Measurements from ENCODE around the gene LRP1. TPM values are rescaled to one million over a fixed set of nuclear protein-coding genes. Genes with fewer than 3 reads are reported as not detected.

LRP1 gene
- total and polyA plus RNA-seq, 2 of the 13 experiments (the other 11 are each of a cell fraction or from before 2014, with no cell fraction given) = 14.7 to 30.8 TPM

- TF ChIP-seq GMEB1 (CRISPR knock-in tag; IDR thresholded peaks at IDR 0.05; ENCODE audit: borderline replicate concordance) (peak; percentile 74), ZIK1 (CRISPR knock-in tag; IDR thresholded peaks at IDR 0.05; ENCODE audit: borderline replicate concordance, low read depth) (peak; percentile 61; the same call in 1 of the 2 replicates), ZNF337 (CRISPR knock-in tag; IDR thresholded peaks at IDR 0.05; ENCODE audit: borderline replicate concordance, low read depth) (no peak), SATB2 (CRISPR knock-in tag; IDR thresholded peaks at IDR 0.05) (0 out of 2 replicates have a peak, but pooled peaks have one; percentile 52), IKZF4 (CRISPR knock-in tag; IDR thresholded peaks at IDR 0.05; ENCODE audit: borderline replicate concordance, low read depth, not compliant biosample characterization) (no peak), POGZ (CRISPR knock-in tag; IDR thresholded peaks at IDR 0.05) (peak; percentile 10; the same call in 1 of the 2 replicates), PRDM10 (CRISPR knock-in tag; IDR thresholded peaks at IDR 0.05; ENCODE audit: low read depth) (no peak; the same call in 1 of the 2 replicates), FOXA3 (CRISPR knock-in tag; IDR thresholded peaks at IDR 0.05) (peak; percentile 90), ATF2 (CRISPR knock-in tag; IDR thresholded peaks at IDR 0.05) (peak; percentile 67)
- TF ChIP-seq, protein P1, sequence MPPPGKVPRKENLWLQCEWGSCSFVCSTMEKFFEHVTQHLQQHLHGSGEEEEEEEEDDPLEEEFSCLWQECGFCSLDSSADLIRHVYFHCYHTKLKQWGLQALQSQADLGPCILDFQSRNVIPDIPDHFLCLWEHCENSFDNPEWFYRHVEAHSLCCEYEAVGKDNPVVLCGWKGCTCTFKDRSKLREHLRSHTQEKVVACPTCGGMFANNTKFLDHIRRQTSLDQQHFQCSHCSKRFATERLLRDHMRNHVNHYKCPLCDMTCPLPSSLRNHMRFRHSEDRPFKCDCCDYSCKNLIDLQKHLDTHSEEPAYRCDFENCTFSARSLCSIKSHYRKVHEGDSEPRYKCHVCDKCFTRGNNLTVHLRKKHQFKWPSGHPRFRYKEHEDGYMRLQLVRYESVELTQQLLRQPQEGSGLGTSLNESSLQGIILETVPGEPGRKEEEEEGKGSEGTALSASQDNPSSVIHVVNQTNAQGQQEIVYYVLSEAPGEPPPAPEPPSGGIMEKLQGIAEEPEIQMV (CRISPR knock-in tag; IDR thresholded peaks at IDR 0.05; ENCODE audit: low read depth) = 0 out of 2 replicates have a peak, but pooled peaks have one; percentile 21
- TF ChIP-seq, protein P2, sequence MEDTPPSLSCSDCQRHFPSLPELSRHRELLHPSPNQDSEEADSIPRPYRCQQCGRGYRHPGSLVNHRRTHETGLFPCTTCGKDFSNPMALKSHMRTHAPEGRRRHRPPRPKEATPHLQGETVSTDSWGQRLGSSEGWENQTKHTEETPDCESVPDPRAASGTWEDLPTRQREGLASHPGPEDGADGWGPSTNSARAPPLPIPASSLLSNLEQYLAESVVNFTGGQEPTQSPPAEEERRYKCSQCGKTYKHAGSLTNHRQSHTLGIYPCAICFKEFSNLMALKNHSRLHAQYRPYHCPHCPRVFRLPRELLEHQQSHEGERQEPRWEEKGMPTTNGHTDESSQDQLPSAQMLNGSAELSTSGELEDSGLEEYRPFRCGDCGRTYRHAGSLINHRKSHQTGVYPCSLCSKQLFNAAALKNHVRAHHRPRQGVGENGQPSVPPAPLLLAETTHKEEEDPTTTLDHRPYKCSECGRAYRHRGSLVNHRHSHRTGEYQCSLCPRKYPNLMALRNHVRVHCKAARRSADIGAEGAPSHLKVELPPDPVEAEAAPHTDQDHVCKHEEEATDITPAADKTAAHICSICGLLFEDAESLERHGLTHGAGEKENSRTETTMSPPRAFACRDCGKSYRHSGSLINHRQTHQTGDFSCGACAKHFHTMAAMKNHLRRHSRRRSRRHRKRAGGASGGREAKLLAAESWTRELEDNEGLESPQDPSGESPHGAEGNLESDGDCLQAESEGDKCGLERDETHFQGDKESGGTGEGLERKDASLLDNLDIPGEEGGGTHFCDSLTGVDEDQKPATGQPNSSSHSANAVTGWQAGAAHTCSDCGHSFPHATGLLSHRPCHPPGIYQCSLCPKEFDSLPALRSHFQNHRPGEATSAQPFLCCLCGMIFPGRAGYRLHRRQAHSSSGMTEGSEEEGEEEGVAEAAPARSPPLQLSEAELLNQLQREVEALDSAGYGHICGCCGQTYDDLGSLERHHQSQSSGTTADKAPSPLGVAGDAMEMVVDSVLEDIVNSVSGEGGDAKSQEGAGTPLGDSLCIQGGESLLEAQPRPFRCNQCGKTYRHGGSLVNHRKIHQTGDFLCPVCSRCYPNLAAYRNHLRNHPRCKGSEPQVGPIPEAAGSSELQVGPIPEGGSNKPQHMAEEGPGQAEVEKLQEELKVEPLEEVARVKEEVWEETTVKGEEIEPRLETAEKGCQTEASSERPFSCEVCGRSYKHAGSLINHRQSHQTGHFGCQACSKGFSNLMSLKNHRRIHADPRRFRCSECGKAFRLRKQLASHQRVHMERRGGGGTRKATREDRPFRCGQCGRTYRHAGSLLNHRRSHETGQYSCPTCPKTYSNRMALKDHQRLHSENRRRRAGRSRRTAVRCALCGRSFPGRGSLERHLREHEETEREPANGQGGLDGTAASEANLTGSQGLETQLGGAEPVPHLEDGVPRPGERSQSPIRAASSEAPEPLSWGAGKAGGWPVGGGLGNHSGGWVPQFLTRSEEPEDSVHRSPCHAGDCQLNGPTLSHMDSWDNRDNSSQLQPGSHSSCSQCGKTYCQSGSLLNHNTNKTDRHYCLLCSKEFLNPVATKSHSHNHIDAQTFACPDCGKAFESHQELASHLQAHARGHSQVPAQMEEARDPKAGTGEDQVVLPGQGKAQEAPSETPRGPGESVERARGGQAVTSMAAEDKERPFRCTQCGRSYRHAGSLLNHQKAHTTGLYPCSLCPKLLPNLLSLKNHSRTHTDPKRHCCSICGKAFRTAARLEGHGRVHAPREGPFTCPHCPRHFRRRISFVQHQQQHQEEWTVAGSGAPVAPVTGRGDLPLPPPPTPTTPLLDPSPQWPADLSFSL (CRISPR knock-in tag; IDR thresholded peaks at IDR 0.05) = peak; percentile 92
Observed at GRCh38 chr12:57088354-57089270, 39.7 kb upstream of the LRP1 start, which contains the start of gene NAB2 (continued).

All from HepG2 (cell line).